NOMO-1 treated with dmso at 0.1 percent for 144 hours (cell line): Measurements from ENCODE around the gene MESP2.

Experiments used
- DNase-seq: peaks from one replicate; lab custom pipeline; 2025; ENCODE audit not compliant: unreplicated experiment; lab: John Stamatoyannopoulos, UW

Gene MESP2

GRCh38 chr15:89799011-89799911, 23.1 kb downstream of the MESP2 start:
- no peak for DNase-seq

GRCh38 chr15:89799918-89800498, 23.9 kb downstream of the MESP2 start:
- no peak for DNase-seq

GRCh38 chr15:89801471-89802195, 25.5 kb downstream of the MESP2 start:
- DNase-seq, result no peak

DNA sequence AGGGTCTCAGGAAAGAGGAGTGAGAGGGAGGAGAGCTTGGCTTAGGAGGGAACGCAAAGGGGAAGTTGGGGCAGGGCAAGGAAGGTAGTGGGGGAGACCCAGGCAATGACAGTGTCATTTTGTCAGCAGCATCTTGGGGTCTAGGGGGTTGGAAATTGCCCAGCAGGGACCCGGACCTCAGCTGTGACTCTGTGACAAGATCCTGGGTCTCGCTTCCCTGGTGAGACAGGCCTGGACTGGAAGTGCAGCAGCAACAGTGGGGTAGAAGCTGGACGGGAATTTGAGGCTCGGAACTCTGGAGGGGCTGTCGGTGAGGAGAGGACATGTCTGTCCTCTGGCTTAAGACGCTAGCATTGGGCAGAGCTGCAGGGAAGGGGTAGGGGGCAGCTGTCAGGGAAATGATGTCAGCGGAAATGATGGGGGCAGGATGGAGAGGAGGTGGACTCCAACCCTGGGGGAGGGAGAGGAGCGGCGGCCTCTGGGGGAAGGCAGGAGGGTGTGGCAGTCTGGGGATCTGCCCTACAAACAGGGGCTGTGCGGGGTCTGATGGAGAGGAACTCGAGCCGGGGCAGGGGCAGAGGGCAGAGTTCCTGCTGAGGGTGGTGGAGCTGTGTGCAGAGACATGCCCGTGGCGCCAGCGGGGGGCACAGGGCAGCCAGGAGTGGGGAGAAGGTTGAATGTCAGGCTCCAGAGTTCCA, 26.2 kb downstream of the MESP2 start:
- DNase-seq, result no peak

GRCh38 chr15:89802986-89803824, 27.1 kb downstream of the MESP2 start:
- DNase-seq, result no peak

- DNase-seq, result no peak
Observed at GRCh38 chr15:89803941-89804800, 28.0 kb downstream of the MESP2 start.

GRCh38 chr15:89805241-89806209, 29.4 kb downstream of the MESP2 start:
- no peak for DNase-seq

DNA sequence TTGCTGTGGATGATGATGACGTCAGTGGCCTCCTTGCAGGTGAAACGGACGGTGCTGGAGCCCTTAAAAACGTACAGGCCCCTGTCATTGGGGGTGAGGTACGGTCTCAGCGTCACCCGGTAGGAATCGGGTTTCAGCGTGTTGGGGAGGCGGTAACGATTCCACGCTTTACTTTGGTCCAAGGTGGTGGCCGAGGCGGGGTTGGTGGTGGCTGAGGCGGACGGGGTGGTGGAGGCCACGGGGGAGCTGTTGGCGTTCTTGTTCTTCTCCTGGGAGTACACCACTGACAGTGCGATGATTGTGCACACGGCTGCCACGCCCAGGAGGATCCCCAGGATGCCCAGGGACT, 30.1 kb downstream of the MESP2 start:
- DNase-seq, result no peak

GRCh38 chr15:89806559-89807550, 30.7 kb downstream of the MESP2 start:
- DNase-seq, result no peak

GRCh38 chr15:89807689-89808088, 31.6 kb downstream of the MESP2 start:
- no peak for DNase-seq

DNA sequence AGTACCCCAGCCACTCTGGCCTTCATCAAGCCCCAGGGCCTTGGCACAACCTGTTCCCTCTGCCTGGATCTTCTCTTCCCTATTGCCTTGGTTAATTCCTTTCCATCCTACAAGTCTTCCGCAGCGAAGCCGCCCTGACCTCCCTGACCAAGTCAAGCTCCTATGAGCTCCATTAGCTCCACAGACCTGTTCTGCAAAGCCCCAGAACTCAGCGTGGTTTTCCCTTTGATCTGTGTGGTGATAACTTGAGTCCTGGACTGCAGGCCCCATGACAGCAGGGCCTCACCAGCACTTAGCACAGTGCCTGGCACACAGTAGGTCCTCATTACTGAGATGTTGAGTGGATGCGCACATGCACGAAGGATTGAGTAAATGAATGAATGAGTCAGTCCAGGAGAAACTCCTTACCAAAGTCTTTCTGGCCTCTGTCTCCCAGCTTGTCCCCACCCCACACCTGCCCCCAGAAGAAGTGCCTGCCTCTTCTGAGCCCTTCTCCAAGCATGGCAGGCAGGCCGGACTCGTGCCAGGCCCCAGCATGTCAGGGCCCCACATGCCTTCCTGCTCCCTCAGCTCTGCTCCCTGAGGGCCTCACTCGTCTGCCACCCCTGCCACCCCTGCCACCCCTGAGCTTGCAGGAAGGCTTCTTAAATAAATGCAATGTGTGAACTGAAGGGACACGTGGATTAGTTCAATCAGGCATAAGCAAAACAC, 32.2 kb downstream of the MESP2 start:
- DNase-seq, result no peak

DNA sequence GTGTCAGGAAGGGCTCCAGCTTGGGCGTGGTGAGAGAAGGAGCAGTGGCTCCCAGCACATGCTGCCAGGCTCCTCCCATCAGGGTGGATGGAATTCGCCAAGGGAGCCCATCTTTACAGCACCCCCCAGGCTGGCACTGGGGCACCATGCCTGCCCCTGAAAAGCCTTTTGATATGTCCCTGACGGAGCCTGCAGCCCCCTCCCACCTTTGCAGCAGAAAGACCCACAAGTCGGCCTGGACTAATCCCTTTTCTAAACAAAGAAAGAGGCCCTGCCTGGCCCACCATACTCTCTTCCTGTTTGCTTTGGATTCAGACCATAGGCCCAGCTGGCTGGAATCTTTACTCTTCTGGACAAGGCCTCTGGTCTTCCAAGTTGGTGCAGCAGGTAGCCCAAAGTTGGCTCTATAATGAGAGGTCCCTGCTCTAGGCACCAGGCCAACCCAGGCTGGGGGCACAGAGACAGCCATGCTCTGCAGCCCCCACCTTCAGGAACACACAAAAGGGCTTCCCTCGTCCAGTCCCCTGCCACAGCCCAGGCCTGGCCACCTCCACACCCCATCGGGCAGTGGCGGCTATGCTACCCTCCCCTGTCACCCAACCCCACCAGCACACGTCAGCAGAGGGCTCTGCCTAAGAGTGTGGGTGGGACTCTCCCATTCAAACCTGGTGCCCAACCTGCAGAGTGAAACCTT, 33.1 kb downstream of the MESP2 start:
- no peak for DNase-seq

DNA sequence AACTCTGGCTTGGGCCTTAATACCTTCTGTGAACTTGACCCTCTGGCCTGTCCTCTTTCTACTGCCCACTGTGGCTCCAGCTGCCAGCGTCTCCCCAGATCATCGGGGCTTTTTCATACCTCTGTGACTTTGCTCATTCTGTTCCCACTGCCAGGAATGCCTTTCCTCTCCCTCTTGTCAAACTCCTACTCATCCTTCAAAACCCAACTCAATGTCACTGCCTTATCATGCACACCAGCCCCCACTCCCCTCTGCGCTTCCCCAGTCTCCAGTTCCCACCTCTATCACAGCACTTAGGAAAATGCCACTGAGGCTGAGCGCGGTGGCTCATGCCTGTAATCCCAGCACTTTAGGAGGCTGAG, 33.6 kb downstream of the MESP2 start:
- DNase-seq, result no peak

GRCh38 chr15:89810837-89811236, 34.7 kb downstream of the MESP2 start:
- no peak for DNase-seq

- no peak for DNase-seq
Observed at GRCh38 chr15:89812011-89812846, 36.1 kb downstream of the MESP2 start.
